Activated naive CD4-positive, alpha-beta T cell treated with anti-CD3 and anti-CD28 coated beads, Interleukin-2, amount 10 ng/mL, durations not matched to agents 7 days and 5 days (primary cell): ENCODE data around the gene ECM1.

Source experiments
- CTCF ChIA-PET: fragments of 350-600 bp; sonication (Branson Sonifier 250); formaldehyde crosslinking; loops from one replicate; lab custom pipeline; 2021; ENCODE audit warnings: antibody characterized with exemption; lab: Charles Lee
- DNase-seq: peaks from one replicate; pipeline ENCODE4 v3.0.0-alpha.2; 2020
- H3K27ac Mint-ChIP-seq: one replicate; pipeline ENCODE4 v1.8.0; 2021; ENCODE audit warnings: mild to moderate bottlenecking, moderate library complexity, mixed read lengths
- H3K27me3 Mint-ChIP-seq: one replicate; pipeline ENCODE4 v1.8.0; 2021; ENCODE audit warnings: mild to moderate bottlenecking, mixed read lengths
- H3K36me3 Mint-ChIP-seq: one replicate; pipeline ENCODE4 v1.8.0; 2021; ENCODE audit warnings: mixed read lengths
- H3K4me1 Mint-ChIP-seq: one replicate; pipeline ENCODE4 v1.8.0; 2021; ENCODE audit warnings: mixed read lengths
- H3K4me3 Mint-ChIP-seq: one replicate; pipeline ENCODE4 v1.8.0; 2021; ENCODE audit warnings: mild to moderate bottlenecking, moderate library complexity, mixed read lengths
- H3K9me3 Mint-ChIP-seq: one replicate; pipeline ENCODE4 v1.8.0; 2021; ENCODE audit warnings: mixed read lengths

ECM1 gene

GRCh38 chr1:150560576-150561253, 52.8 kb downstream of the ECM1 start:
- H3K36me3 Mint-ChIP-seq: peaks cover 7% of the 10 kb centered on the region
- peaks cover 50% of the 10 kb centered on the region for H3K4me1 Mint-ChIP-seq

GRCh38 chr1:150561254-150561973, 53.5 kb downstream of the ECM1 start:
- Mint-ChIP-seq H3K27ac (peak overlapping the region; percentile 100), H3K9me3 (no peaks in the 10 kb centered on the region), H3K4me1 (peaks cover 57% of the 10 kb centered on the region), H3K27me3 (no peaks in the 10 kb centered on the region), H3K4me3 (peak overlapping the region; percentile 96), H3K36me3 (peaks cover 9% of the 10 kb centered on the region)
- DNase-seq: peak; percentile 73
- CTCF ChIA-PET: interaction anchor here (0.6 to 11.7 kb wide), 31 partner anchors 10 to 436 kb away, joined by 3 to 221 read pairs (median 6); partner anchors contain the start of genes CTSK, ENSA, GOLPH3L and MCL1

More at GRCh38 chr1:150560576-150561253, 52.8 kb downstream of the ECM1 start:
- CTCF ChIA-PET: interaction anchor here (0.6 to 11.7 kb wide), 40 partner anchors 9 to 437 kb away, joined by 3 to 221 read pairs (median 6); partner anchors contain the start of genes CTSK, ENSA, GOLPH3L and MCL1
- Mint-ChIP-seq H3K9me3 (no peaks in the 10 kb centered on the region), H3K27me3 (no peaks in the 10 kb centered on the region), H3K4me3 (peak overlapping the region; percentile 96), H3K27ac (peak overlapping the region; percentile 100)
- DNase-seq: peak; percentile 90

- peaks cover 63% of the 10 kb centered on the region for H3K4me1 Mint-ChIP-seq
- H3K36me3 Mint-ChIP-seq: peaks cover 9% of the 10 kb centered on the region
- H3K4me3 Mint-ChIP-seq: peak overlapping the region; percentile 96
- CTCF ChIA-PET: interaction anchor here (1.2 to 11.7 kb wide), 10 partner anchors 13 to 364 kb away, joined by 3 to 221 read pairs (median 10); partner anchors contain the start of genes ENSA, MCL1 and SETDB1
- DNase-seq: peak; percentile 95
- H3K27ac Mint-ChIP-seq: peak overlapping the region; percentile 100
- H3K9me3 Mint-ChIP-seq: no peaks in the 10 kb centered on the region
- H3K27me3 Mint-ChIP-seq: no peaks in the 10 kb centered on the region
These were observed 54.1 kb downstream of the ECM1 start for GRCh38 chr1:150561974-150562445.

- Mint-ChIP-seq H3K27me3 (no peaks in the 10 kb centered on the region), H3K27ac (peak overlapping the region; percentile 100), H3K36me3 (peaks cover 11% of the 10 kb centered on the region), H3K4me1 (peaks cover 70% of the 10 kb centered on the region), H3K9me3 (no peaks in the 10 kb centered on the region), H3K4me3 (peak overlapping the region; percentile 96)
- CTCF ChIA-PET: interaction anchor here (1.2 to 11.7 kb wide), 6 partner anchors 13 to 307 kb away, joined by 3 to 221 read pairs (median 57); partner anchors contain the start of genes ENSA and MCL1
- peak; percentile 89 for DNase-seq
These were observed 54.8 kb downstream of the ECM1 start for GRCh38 chr1:150562446-150563339.
